WTC11 (cell line): ENCODE measurements around the gene KRTCAP3.

ENCODE experiments used
- IRF2 ChIP-seq: sonication (generic); formaldehyde crosslinking; IDR thresholded peaks from 2 replicates; pipeline ENCODE4 v1.8.0; 2022; ENCODE audit warnings: low read depth, missing genetic modification reagents, borderline replicate concordance
- JUN ChIP-seq: sonication (generic); formaldehyde crosslinking; IDR thresholded peaks from 2 replicates; pipeline ENCODE4 v1.8.0; 2023; ENCODE audit warnings: mild to moderate bottlenecking, missing genetic modification reagents
- SP1 ChIP-seq: sonication (generic); formaldehyde crosslinking; conservative IDR thresholded peaks from 2 replicates; pipeline ENCODE4 v1.8.1; 2022; ENCODE audit warnings: missing genetic modification reagents
- ZBTB21 ChIP-seq: sonication (generic); formaldehyde crosslinking; IDR thresholded peaks from 2 replicates; pipeline ENCODE4 v1.8.1; 2023; ENCODE audit warnings: mild to moderate bottlenecking, missing genetic modification reagents, borderline replicate concordance
- TF ChIP-seq, protein P1 (sequence below): fragments of 200-600 bp; IDR thresholded peaks from 2 replicates; pipeline ENCODE4 v1.8.0; 2022; ENCODE audit warnings: antibody characterized with exemption
- TF ChIP-seq, protein P2 (sequence below): sonication (generic); formaldehyde crosslinking; IDR thresholded peaks from 2 replicates; pipeline ENCODE4 v1.8.1; 2023; ENCODE audit warnings: mild to moderate bottlenecking, missing genetic modification reagents, moderate library complexity
- TF ChIP-seq, protein P3 (sequence below): sonication (generic); formaldehyde crosslinking; conservative IDR thresholded peaks from 2 replicates; pipeline ENCODE4 v1.8.1; 2022; ENCODE audit warnings: mild to moderate bottlenecking, missing genetic modification reagents

DNA sequence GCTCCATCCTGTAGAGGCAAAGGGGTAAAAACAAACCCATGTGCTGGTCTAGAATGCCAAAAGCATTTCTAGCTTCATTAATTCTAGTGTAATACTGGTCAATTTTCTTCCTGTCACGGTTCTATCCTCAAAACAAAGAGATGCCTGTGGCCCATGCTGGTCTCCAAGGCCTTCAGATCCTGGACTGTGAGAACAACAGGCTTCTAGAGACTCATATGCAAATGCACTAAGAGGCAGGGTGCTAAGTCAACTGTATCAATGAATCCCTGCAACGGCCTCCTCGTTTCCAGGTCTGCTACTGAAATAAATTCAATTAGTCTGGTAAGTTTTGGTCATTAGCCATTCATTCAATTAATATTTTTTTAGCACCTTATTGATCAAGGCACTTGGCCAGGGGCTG is 43.3 kb downstream of the KRTCAP3 start:
- TF ChIP-seq, protein P1, sequence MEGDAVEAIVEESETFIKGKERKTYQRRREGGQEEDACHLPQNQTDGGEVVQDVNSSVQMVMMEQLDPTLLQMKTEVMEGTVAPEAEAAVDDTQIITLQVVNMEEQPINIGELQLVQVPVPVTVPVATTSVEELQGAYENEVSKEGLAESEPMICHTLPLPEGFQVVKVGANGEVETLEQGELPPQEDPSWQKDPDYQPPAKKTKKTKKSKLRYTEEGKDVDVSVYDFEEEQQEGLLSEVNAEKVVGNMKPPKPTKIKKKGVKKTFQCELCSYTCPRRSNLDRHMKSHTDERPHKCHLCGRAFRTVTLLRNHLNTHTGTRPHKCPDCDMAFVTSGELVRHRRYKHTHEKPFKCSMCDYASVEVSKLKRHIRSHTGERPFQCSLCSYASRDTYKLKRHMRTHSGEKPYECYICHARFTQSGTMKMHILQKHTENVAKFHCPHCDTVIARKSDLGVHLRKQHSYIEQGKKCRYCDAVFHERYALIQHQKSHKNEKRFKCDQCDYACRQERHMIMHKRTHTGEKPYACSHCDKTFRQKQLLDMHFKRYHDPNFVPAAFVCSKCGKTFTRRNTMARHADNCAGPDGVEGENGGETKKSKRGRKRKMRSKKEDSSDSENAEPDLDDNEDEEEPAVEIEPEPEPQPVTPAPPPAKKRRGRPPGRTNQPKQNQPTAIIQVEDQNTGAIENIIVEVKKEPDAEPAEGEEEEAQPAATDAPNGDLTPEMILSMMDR: no peak
- TF ChIP-seq IRF2 (no peak), SP1 (CRISPR knock-in tag) (no peak), ZBTB21 (CRISPR knock-in tag) (no peak), JUN (no peak)
- TF ChIP-seq, protein P2, sequence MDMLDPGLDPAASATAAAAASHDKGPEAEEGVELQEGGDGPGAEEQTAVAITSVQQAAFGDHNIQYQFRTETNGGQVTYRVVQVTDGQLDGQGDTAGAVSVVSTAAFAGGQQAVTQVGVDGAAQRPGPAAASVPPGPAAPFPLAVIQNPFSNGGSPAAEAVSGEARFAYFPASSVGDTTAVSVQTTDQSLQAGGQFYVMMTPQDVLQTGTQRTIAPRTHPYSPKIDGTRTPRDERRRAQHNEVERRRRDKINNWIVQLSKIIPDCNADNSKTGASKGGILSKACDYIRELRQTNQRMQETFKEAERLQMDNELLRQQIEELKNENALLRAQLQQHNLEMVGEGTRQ (CRISPR knock-in tag): no peak
- TF ChIP-seq, protein P3, sequence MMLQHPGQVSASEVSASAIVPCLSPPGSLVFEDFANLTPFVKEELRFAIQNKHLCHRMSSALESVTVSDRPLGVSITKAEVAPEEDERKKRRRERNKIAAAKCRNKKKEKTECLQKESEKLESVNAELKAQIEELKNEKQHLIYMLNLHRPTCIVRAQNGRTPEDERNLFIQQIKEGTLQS (CRISPR knock-in tag): no peak
